Stimulated activated CD8-positive, alpha-beta memory T cell treated with anti-CD3 and anti-CD28 coated beads, Interleukin-4, amount 100 ng/mL, for 4 hours (primary cell): ENCODE measurements around the gene KLC3.
"Not testable (repeated sequence)": the region's sequence is repeated elsewhere in the genome, so short reads cannot be mapped to it uniquely, and the experiment has no call there.

Source experiments
- DNase-seq, 2 donors: peaks; one replicate each; pipeline ENCODE4 v3.0.0-alpha.2; 2020; ENCODE audit warnings: low read depth in 2 of 2, low spot score in 1 of 2

KLC3 gene

GRCh38 chr19:45315304-45315703, 25.2 kb upstream of the KLC3 start:
- no peak for DNase-seq

GRCh38 chr19:45320997-45321775, 19.4 kb upstream of the KLC3 start:
- DNase-seq: no peak

- no peak for DNase-seq
Observed at GRCh38 chr19:45321848-45322247, 18.7 kb upstream of the KLC3 start.

GRCh38 chr19:45322311-45322710, 18.2 kb upstream of the KLC3 start:
- DNase-seq: no peak

- no peak for DNase-seq
Observed at GRCh38 chr19:45322744-45323281, 17.7 kb upstream of the KLC3 start, which contains the start of gene CKM. CKM (minus strand) TSS chr19:45322875; CDS start chr19:45319713, 3,162 bp downstream.

GRCh38 chr19:45323671-45324081, 16.9 kb upstream of the KLC3 start:
- no peak for DNase-seq

GRCh38 chr19:45324349-45324907, 16.1 kb upstream of the KLC3 start:
- DNase-seq: no peak

GRCh38 chr19:45327404-45328143, 13.0 kb upstream of the KLC3 start:
- DNase-seq: no peak

GRCh38 chr19:45331411-45331810, 9.1 kb upstream of the KLC3 start:
- no peak for DNase-seq

GRCh38 chr19:45333609-45334303, 6.8 kb upstream of the KLC3 start:
- DNase-seq: no peak

GRCh38 chr19:45334881-45335280, 5.7 kb upstream of the KLC3 start:
- DNase-seq: not testable (repeated sequence)

- no peak for DNase-seq
Observed at GRCh38 chr19:45336696-45337251, 3.8 kb upstream of the KLC3 start.

- no peak for DNase-seq
Observed at GRCh38 chr19:45339629-45340028, 921 bp upstream of the KLC3 start.

- no peak for DNase-seq
Observed at GRCh38 chr19:45340899-45341453, 426 bp downstream of the KLC3 start.

GRCh38 chr19:45342911-45343310, 2.4 kb downstream of the KLC3 start:
- DNase-seq: no peak

- no peak for DNase-seq
Observed at GRCh38 chr19:45344621-45345505, 4.3 kb downstream of the KLC3 start.

GRCh38 chr19:45345506-45345860, 4.9 kb downstream of the KLC3 start:
- DNase-seq: no peak

GRCh38 chr19:45346449-45346848, 5.9 kb downstream of the KLC3 start:
- DNase-seq: no peak

- no peak for DNase-seq
Observed at GRCh38 chr19:45347570-45348366, 7.2 kb downstream of the KLC3 start.
